ENCODE measurements around the gene IFIT1. TPM values are rescaled to one million over a fixed set of nuclear protein-coding genes. Genes with fewer than 3 reads are reported as not detected.

IFIT1 gene
- total RNA-seq, 1 experiment from 2014 or later: 2.4 TPM

- Histone ChIP-seq H3K36me3 (ENCODE audit: insufficient read depth, low read length, poor library complexity, severe bottlenecking) (no peaks in the 10 kb centered on the region), H3K27ac (ENCODE audit: low read depth, low read length, poor library complexity, severe bottlenecking) (peak overlapping the region; percentile 84), H3K9me3 (ENCODE audit: low read depth, low read length, poor library complexity, severe bottlenecking) (no peaks in the 10 kb centered on the region), H3K4me3 (ENCODE audit: low read depth, low read length, poor library complexity, severe bottlenecking) (no peak overlapping the region), H3K27me3 (replicated peaks; ENCODE audit: insufficient read depth, low read depth, low read length, poor library complexity) (no peaks in the 10 kb centered on the region), H3K4me1 (ENCODE audit: insufficient read depth, low read length, poor library complexity, severe bottlenecking) (peaks cover 66% of the 10 kb centered on the region)
- no peak for TF ChIP-seq CTCF (conservative IDR thresholded peaks at IDR 0.05; ENCODE audit: low read depth, low read length)
- no peak for TF ChIP-seq EZH2 (IDR thresholded peaks at IDR 0.05; ENCODE audit: borderline replicate concordance, low read depth, low read length, poor library complexity, severe bottlenecking)
- intact Hi-C loops (cut with micrococcal nuclease; ENCODE audit: unreplicated experiment): no loop called here
- CTCF ChIA-PET: no interaction called here
- BruUV-seq (replicated peaks): no TSS peak
- POLR2A ChIA-PET (ENCODE audit: low non-redundant PET): no interaction called here
- DNase-seq (ENCODE audit: low spot score): peak; percentile 75
Measured at GRCh38 chr10:89351780-89352597, 40.4 kb upstream of the IFIT1 start.

- CTCF ChIA-PET: no interaction called here
- no peak for DNase-seq (ENCODE audit: low spot score)
- Histone ChIP-seq H3K4me3 (ENCODE audit: low read depth, low read length, poor library complexity, severe bottlenecking) (no peak overlapping the region), H3K27me3 (replicated peaks; ENCODE audit: insufficient read depth, low read depth, low read length, poor library complexity) (no peaks in the 10 kb centered on the region), H3K36me3 (ENCODE audit: insufficient read depth, low read length, poor library complexity, severe bottlenecking) (no peaks in the 10 kb centered on the region), H3K9me3 (ENCODE audit: low read depth, low read length, poor library complexity, severe bottlenecking) (no peaks in the 10 kb centered on the region), H3K4me1 (ENCODE audit: insufficient read depth, low read length, poor library complexity, severe bottlenecking) (peaks cover 60% of the 10 kb centered on the region), H3K27ac (ENCODE audit: low read depth, low read length, poor library complexity, severe bottlenecking) (peak overlapping the region; percentile 84)
- TF ChIP-seq EZH2 (IDR thresholded peaks at IDR 0.05; ENCODE audit: borderline replicate concordance, low read depth, low read length, poor library complexity, severe bottlenecking): no peak
- no peak for TF ChIP-seq CTCF (conservative IDR thresholded peaks at IDR 0.05; ENCODE audit: low read depth, low read length)
- intact Hi-C loops (cut with micrococcal nuclease; ENCODE audit: unreplicated experiment): no loop called here
- BruUV-seq (replicated peaks): no TSS peak
- POLR2A ChIA-PET (ENCODE audit: low non-redundant PET): no interaction called here
Measured at GRCh38 chr10:89352802-89353201, 39.6 kb upstream of the IFIT1 start.

GRCh38 chr10:89355394-89355931 lies 37.0 kb upstream of the IFIT1 start:
- H3K27me3 ChIP-seq (replicated peaks; ENCODE audit: insufficient read depth, low read depth, low read length, poor library complexity): no peaks in the 10 kb centered on the region
- BruUV-seq (replicated peaks): no TSS peak
- CTCF ChIA-PET: no interaction called here
- H3K4me3 ChIP-seq (ENCODE audit: low read depth, low read length, poor library complexity, severe bottlenecking): no peak overlapping the region
- intact Hi-C loops (cut with micrococcal nuclease; ENCODE audit: unreplicated experiment): no loop called here
- H3K36me3 ChIP-seq (ENCODE audit: insufficient read depth, low read length, poor library complexity, severe bottlenecking): no peaks in the 10 kb centered on the region
- H3K9me3 ChIP-seq (ENCODE audit: low read depth, low read length, poor library complexity, severe bottlenecking): no peaks in the 10 kb centered on the region
- H3K4me1 ChIP-seq (ENCODE audit: insufficient read depth, low read length, poor library complexity, severe bottlenecking): peaks cover 36% of the 10 kb centered on the region
- no peak for DNase-seq (ENCODE audit: low spot score)
- no peak overlapping the region for H3K27ac ChIP-seq (ENCODE audit: low read depth, low read length, poor library complexity, severe bottlenecking)
- POLR2A ChIA-PET (ENCODE audit: low non-redundant PET): no interaction called here
- TF ChIP-seq CTCF (conservative IDR thresholded peaks at IDR 0.05; ENCODE audit: low read depth, low read length): no peak
- TF ChIP-seq EZH2 (IDR thresholded peaks at IDR 0.05; ENCODE audit: borderline replicate concordance, low read depth, low read length, poor library complexity, severe bottlenecking): no peak
